HG02642 (cell line): Measurements from ENCODE around the gene TEAD2.
A peak's percentile ranks its signal among the peaks of the same experiment; 100 is the strongest.

ENCODE experiments used
- ATAC-seq: cut with Tn5 transposase; IDR thresholded peaks from one replicate; pipeline ENCODE4 v1.9.1; 2021; ENCODE audit warnings: mild to moderate bottlenecking; ENCODE audit not compliant: unreplicated experiment, poor library complexity

TEAD2 gene

GRCh38 chr19:49349567-49349966, 12.6 kb downstream of the TEAD2 start:
- ATAC-seq, result no peak

GRCh38 chr19:49348305-49349189, 13.7 kb downstream of the TEAD2 start:
- no peak for ATAC-seq

GRCh38 chr19:49347835-49348234, 14.4 kb downstream of the TEAD2 start:
- no peak for ATAC-seq

GRCh38 chr19:49347191-49347590, 15.0 kb downstream of the TEAD2 start:
- ATAC-seq, result no peak

GRCh38 chr19:49344505-49345423, 17.5 kb downstream of the TEAD2 start:
- no peak for ATAC-seq

GRCh38 chr19:49343123-49343522, 19.1 kb downstream of the TEAD2 start:
- ATAC-seq, result no peak

- no peak for ATAC-seq
Measured at GRCh38 chr19:49342291-49342721, 19.9 kb downstream of the TEAD2 start.

GRCh38 chr19:49340865-49341718, 21.1 kb downstream of the TEAD2 start:
- ATAC-seq, result no peak

GRCh38 chr19:49340069-49340864, 21.9 kb downstream of the TEAD2 start:
- peak; percentile 77 for ATAC-seq

- ATAC-seq, result no peak
Measured at GRCh38 chr19:49339301-49340068, 22.7 kb downstream of the TEAD2 start.

GRCh38 chr19:49338691-49339300, 23.4 kb downstream of the TEAD2 start:
- no peak for ATAC-seq

- ATAC-seq, result no peak
Measured at GRCh38 chr19:49338023-49338677, 24.1 kb downstream of the TEAD2 start.

GRCh38 chr19:49337267-49338022, 24.8 kb downstream of the TEAD2 start:
- no peak for ATAC-seq

GRCh38 chr19:49336482-49337266, 25.5 kb downstream of the TEAD2 start:
- ATAC-seq, result no peak

- no peak for ATAC-seq
Measured at GRCh38 chr19:49335784-49336481, 26.3 kb downstream of the TEAD2 start.
